ENCODE data around the gene SNED1. TPM values are rescaled to one million over a fixed set of nuclear protein-coding genes. Genes with fewer than 3 reads are reported as not detected.

SNED1 gene
- total RNA-seq, 1 donor from 2014 or later = 19.4 TPM

GRCh38 chr2:241030333-241030680, 31.9 kb downstream of the SNED1 start:
- no peak for TF ChIP-seq CTCF (IDR thresholded peaks at IDR 0.05)
- H3K36me3 Mint-ChIP-seq (ENCODE audit: unreplicated experiment) = peaks cover 8% of the 10 kb centered on the region
- H3K4me1 Mint-ChIP-seq (ENCODE audit: unreplicated experiment) = no peaks in the 10 kb centered on the region
- no peak overlapping the region for H3K27ac Mint-ChIP-seq (ENCODE audit: unreplicated experiment)
- peaks cover 5% of the 10 kb centered on the region for H3K27me3 Mint-ChIP-seq (ENCODE audit: unreplicated experiment)
- peaks cover 20% of the 10 kb centered on the region for H3K9me3 Mint-ChIP-seq (ENCODE audit: unreplicated experiment)
- no peak overlapping the region for H3K4me3 Mint-ChIP-seq (ENCODE audit: unreplicated experiment)
- DNase-seq (ENCODE audit: extremely low spot score, unreplicated experiment) = peak; percentile 80

- Mint-ChIP-seq H3K9me3 (ENCODE audit: unreplicated experiment) (peaks cover 16% of the 10 kb centered on the region), H3K36me3 (ENCODE audit: unreplicated experiment) (peaks cover 4% of the 10 kb centered on the region), H3K4me1 (ENCODE audit: unreplicated experiment) (no peaks in the 10 kb centered on the region), H3K27ac (ENCODE audit: unreplicated experiment) (no peak overlapping the region), H3K4me3 (ENCODE audit: unreplicated experiment) (no peak overlapping the region), H3K27me3 (ENCODE audit: unreplicated experiment) (peaks cover 5% of the 10 kb centered on the region)
- DNase-seq (ENCODE audit: extremely low spot score, unreplicated experiment) = peak; percentile 40
- no peak for TF ChIP-seq CTCF (IDR thresholded peaks at IDR 0.05)
Observed at GRCh38 chr2:241030883-241031282, 32.5 kb downstream of the SNED1 start.

GRCh38 chr2:241031436-241032165, 33.2 kb downstream of the SNED1 start:
- TF ChIP-seq CTCF (IDR thresholded peaks at IDR 0.05) = no peak
- Mint-ChIP-seq H3K27me3 (ENCODE audit: unreplicated experiment) (peaks cover 5% of the 10 kb centered on the region), H3K4me3 (ENCODE audit: unreplicated experiment) (no peak overlapping the region), H3K9me3 (ENCODE audit: unreplicated experiment) (peaks cover 12% of the 10 kb centered on the region), H3K36me3 (ENCODE audit: unreplicated experiment) (peaks cover 4% of the 10 kb centered on the region), H3K4me1 (ENCODE audit: unreplicated experiment) (no peaks in the 10 kb centered on the region), H3K27ac (ENCODE audit: unreplicated experiment) (no peak overlapping the region)
- peak; percentile 80 for DNase-seq (ENCODE audit: extremely low spot score, unreplicated experiment)

GRCh38 chr2:241033336-241033987, 35.0 kb downstream of the SNED1 start:
- DNase-seq (ENCODE audit: extremely low spot score, unreplicated experiment) = peak; percentile 75
- Mint-ChIP-seq H3K4me1 (ENCODE audit: unreplicated experiment) (no peaks in the 10 kb centered on the region), H3K27me3 (ENCODE audit: unreplicated experiment) (peaks cover 9% of the 10 kb centered on the region), H3K36me3 (ENCODE audit: unreplicated experiment) (peaks cover 4% of the 10 kb centered on the region), H3K4me3 (ENCODE audit: unreplicated experiment) (no peak overlapping the region), H3K27ac (ENCODE audit: unreplicated experiment) (no peak overlapping the region), H3K9me3 (ENCODE audit: unreplicated experiment) (peaks cover 5% of the 10 kb centered on the region)
- no peak for TF ChIP-seq CTCF (IDR thresholded peaks at IDR 0.05)

GRCh38 chr2:241033994-241034393, 35.6 kb downstream of the SNED1 start:
- peak; percentile 82 for DNase-seq (ENCODE audit: extremely low spot score, unreplicated experiment)
- no peak for TF ChIP-seq CTCF (IDR thresholded peaks at IDR 0.05)
- Mint-ChIP-seq H3K27ac (ENCODE audit: unreplicated experiment) (no peak overlapping the region), H3K4me3 (ENCODE audit: unreplicated experiment) (no peak overlapping the region), H3K9me3 (ENCODE audit: unreplicated experiment) (no peaks in the 10 kb centered on the region), H3K27me3 (ENCODE audit: unreplicated experiment) (peaks cover 9% of the 10 kb centered on the region), H3K36me3 (ENCODE audit: unreplicated experiment) (peaks cover 4% of the 10 kb centered on the region), H3K4me1 (ENCODE audit: unreplicated experiment) (no peaks in the 10 kb centered on the region)

Measured in osteocyte (in vitro differentiated cells).